Calu3 (cell line): ENCODE data around the gene APRT. TPM values are rescaled to one million over a fixed set of nuclear protein-coding genes. Genes with fewer than 3 reads are reported as not detected.

Source experiments
- BruUV-seq: library from RNA; stranded (reverse); fragments of 400-500 nt; replicated peaks from 2 replicates; lab custom pipeline; 2021; lab: Mats Ljungman, UMichigan
- CTCF ChIA-PET: fragments of 300-600 bp; sonication (Branson Sonifier 250); formaldehyde crosslinking; loops from one replicate; lab custom pipeline; 2022; ENCODE audit warnings: antibody characterized with exemption; lab: Charles Lee
- DNase-seq: peaks from one replicate; pipeline ENCODE4 v3.0.0; 2022
- H3K27ac Mint-ChIP-seq: one replicate; pipeline ENCODE4 v1.8.0; 2022; ENCODE audit warnings: mixed read lengths; ENCODE audit not compliant: unreplicated experiment
- H3K27me3 Mint-ChIP-seq: one replicate; pipeline ENCODE4 v1.8.0; 2022; ENCODE audit warnings: mixed read lengths; ENCODE audit not compliant: unreplicated experiment
- H3K36me3 Mint-ChIP-seq: one replicate; pipeline ENCODE4 v1.8.0; 2022; ENCODE audit warnings: mild to moderate bottlenecking, moderate library complexity, mixed read lengths; ENCODE audit not compliant: insufficient read depth, unreplicated experiment
- H3K4me1 Mint-ChIP-seq: one replicate; pipeline ENCODE4 v1.8.0; 2022; ENCODE audit warnings: mild to moderate bottlenecking, low read depth, mixed read lengths; ENCODE audit not compliant: unreplicated experiment
- H3K4me3 Mint-ChIP-seq: one replicate; pipeline ENCODE4 v1.8.0; 2022; ENCODE audit warnings: mild to moderate bottlenecking, low read depth, moderate library complexity, mixed read lengths; ENCODE audit not compliant: unreplicated experiment
- H3K9me3 Mint-ChIP-seq: one replicate; pipeline ENCODE4 v1.8.0; 2022; ENCODE audit warnings: low read depth, mixed read lengths; ENCODE audit not compliant: unreplicated experiment
- intact Hi-C: fragments of 100-400 bp; cut with micrococcal nuclease; formaldehyde crosslinking; loops from one replicate; pipeline ENCODE4 v1.10.0; 2022; ENCODE audit not compliant: unreplicated experiment
- total RNA-seq: library from RNA; stranded (reverse); gene quantifications from 2 replicates; pipeline ENCODE4 v1.2.3, GENCODE V29; 2022
- TF ChIP-seq, protein P1 (sequence below): fragments of 200-600 bp; IDR thresholded peaks from one replicate; pipeline ENCODE4 v1.8.0; 2022; ENCODE audit warnings: antibody characterized with exemption; ENCODE audit not compliant: unreplicated experiment

Gene APRT
- total RNA-seq, 1 experiment from 2014 or later = 203 TPM

DNA sequence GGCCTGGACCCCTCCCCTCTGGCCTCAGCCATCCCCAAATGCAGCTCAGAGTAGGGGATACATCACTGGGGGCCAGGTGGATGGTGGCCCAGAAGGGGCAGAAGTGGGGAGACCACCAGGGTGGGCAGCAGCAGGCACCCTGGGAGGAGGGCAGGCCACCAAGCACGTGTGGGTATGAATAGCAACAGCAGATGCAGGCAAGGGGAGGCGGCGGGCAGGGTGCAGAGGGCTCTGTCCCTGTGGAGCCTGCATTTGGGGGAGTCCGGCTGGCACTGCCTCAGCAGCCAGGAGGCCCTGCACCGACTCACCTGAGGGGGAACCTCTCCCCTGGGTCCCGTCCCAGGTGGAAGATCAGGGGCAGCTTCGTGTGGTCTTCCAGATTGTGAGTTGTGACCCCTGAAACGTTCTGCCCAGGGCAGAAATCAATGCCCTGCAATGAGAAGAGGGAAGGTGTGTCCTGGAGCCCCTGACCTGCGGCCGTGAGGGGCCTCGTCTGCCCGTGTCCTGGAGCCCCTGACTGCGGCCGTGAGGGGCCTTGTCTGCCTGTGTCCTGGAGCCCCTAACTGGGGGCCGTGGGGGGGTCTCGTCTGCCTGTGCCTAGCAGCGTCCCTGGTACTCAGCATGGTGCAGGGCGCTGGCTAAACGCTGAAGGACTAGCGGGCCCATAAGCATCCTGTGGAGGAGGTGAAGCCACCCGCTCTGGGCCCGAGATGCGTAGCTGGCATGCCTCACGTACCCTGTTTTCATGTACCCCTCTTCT, 10.7 kb upstream of the APRT start:
- H3K4me3 Mint-ChIP-seq = no peak overlapping the region
- H3K9me3 Mint-ChIP-seq = no peaks in the 10 kb centered on the region
- DNase-seq = no peak
- CTCF ChIA-PET = no interaction called here
- intact Hi-C loops = no loop called here
- no peak overlapping the region for H3K27ac Mint-ChIP-seq
- no peaks in the 10 kb centered on the region for H3K4me1 Mint-ChIP-seq
- no TSS peak for BruUV-seq
- peaks cover 6% of the 10 kb centered on the region for H3K36me3 Mint-ChIP-seq
- no peaks in the 10 kb centered on the region for H3K27me3 Mint-ChIP-seq
- TF ChIP-seq, protein P1, sequence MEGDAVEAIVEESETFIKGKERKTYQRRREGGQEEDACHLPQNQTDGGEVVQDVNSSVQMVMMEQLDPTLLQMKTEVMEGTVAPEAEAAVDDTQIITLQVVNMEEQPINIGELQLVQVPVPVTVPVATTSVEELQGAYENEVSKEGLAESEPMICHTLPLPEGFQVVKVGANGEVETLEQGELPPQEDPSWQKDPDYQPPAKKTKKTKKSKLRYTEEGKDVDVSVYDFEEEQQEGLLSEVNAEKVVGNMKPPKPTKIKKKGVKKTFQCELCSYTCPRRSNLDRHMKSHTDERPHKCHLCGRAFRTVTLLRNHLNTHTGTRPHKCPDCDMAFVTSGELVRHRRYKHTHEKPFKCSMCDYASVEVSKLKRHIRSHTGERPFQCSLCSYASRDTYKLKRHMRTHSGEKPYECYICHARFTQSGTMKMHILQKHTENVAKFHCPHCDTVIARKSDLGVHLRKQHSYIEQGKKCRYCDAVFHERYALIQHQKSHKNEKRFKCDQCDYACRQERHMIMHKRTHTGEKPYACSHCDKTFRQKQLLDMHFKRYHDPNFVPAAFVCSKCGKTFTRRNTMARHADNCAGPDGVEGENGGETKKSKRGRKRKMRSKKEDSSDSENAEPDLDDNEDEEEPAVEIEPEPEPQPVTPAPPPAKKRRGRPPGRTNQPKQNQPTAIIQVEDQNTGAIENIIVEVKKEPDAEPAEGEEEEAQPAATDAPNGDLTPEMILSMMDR = no peak

DNA sequence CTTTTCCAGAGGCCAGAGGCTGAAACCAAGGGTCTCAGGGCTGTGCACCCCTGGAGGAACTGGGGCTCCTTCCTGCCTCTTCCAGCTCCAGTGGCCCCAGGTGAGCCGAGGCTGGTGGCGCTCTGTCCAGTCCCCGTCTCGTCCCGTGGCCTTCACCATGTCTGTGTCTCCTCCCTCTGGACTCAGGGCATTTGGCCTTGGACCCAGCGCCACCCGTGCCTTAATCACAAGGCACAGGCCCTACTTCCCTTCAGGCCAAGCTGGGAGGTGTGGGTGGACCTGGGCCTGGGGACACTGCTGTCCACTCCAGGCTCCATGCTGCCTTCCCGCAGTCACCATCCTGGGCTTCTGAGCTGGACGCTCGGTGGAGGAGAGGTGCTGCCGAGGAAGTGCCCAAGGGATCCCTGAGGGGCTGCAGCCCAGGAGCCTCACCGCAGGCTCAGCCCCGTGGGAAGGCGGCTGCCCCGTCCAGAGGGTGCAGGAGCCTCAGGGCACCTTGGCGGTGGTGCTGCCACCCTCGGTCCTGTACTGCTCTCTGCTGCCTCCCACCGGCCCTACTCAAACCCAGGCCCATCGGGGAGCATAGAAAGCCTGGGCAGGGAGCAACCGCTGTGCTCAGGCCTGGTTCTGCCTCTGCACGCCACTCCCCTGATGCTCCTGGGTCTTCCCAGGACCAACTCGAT, 9.6 kb upstream of the APRT start:
- Mint-ChIP-seq H3K27me3 (no peaks in the 10 kb centered on the region), H3K9me3 (no peaks in the 10 kb centered on the region), H3K4me1 (no peaks in the 10 kb centered on the region), H3K36me3 (peaks cover 8% of the 10 kb centered on the region), H3K4me3 (no peak overlapping the region), H3K27ac (no peak overlapping the region)
- intact Hi-C loops = no loop called here
- no TSS peak for BruUV-seq
- TF ChIP-seq, protein P1 = no peak
- DNase-seq = no peak
- CTCF ChIA-PET = no interaction called here

DNA sequence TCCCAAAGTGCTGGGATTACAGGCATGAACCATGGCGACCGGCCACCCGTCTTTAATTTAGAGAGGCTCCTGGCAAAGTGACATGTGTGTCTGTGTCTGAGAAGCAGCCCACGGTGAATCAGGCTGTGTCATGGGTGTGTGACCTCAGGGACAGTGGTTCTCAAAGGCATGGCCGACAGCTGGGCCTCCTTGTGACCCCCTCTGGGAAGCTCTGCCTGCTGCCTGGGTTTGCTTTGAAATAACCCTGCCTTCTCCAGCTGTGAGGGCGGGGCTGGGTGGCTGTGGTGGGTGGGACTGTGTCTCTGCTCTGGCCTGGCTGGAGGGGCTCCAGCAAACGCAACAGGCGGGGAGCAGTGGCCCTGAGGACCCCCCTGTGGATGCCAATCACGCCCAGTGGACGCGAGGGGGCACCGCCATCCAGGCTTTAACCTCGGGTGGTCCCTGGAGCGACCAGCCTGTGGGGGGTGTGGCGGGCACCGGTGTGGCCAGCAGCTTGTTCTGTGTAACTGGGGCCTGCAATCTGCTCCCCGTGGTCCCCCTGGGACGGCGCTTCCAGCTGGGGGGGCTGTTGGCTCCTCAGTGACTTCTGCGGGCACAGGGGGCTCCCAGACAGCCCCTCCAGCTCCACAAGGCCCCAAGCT, 8.8 kb upstream of the APRT start:
- H3K27ac Mint-ChIP-seq = no peak overlapping the region
- no peak overlapping the region for H3K4me3 Mint-ChIP-seq
- intact Hi-C loops = no loop called here
- BruUV-seq = no TSS peak
- no peaks in the 10 kb centered on the region for H3K27me3 Mint-ChIP-seq
- peaks cover 8% of the 10 kb centered on the region for H3K36me3 Mint-ChIP-seq
- H3K4me1 Mint-ChIP-seq = no peaks in the 10 kb centered on the region
- TF ChIP-seq, protein P1 = no peak
- CTCF ChIA-PET = no interaction called here
- H3K9me3 Mint-ChIP-seq = no peaks in the 10 kb centered on the region
- DNase-seq = no peak

DNA sequence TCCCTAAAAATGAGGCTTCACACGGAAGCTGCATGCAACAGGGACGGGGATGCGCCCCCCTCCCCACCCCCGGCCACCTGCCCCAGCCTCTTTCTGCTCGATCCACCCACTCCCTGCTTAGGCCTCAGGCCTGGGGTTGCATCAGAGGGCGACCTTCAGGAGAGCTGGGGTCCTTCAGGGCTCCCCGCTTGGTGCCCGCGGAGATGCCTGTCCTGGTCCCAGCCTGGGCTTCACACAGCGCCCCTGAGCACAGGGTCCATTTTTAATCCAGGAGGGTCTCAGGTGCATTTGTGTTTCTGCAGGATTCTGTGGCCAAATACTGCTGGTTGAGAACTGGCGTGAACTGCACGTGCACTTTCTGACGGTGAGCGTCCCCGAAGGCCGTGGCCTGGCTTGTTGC, 7.4 kb upstream of the APRT start:
- no TSS peak for BruUV-seq
- H3K9me3 Mint-ChIP-seq = no peaks in the 10 kb centered on the region
- TF ChIP-seq, protein P1 = no peak
- no peaks in the 10 kb centered on the region for H3K27me3 Mint-ChIP-seq
- no peak overlapping the region for H3K4me3 Mint-ChIP-seq
- H3K27ac Mint-ChIP-seq = no peak overlapping the region
- DNase-seq = no peak
- H3K36me3 Mint-ChIP-seq = peaks cover 8% of the 10 kb centered on the region
- intact Hi-C loops = loop anchor here (5.0 kb wide), 1 partner anchor 398 kb away; the partner anchor contains the start of gene ZNF778
- no peaks in the 10 kb centered on the region for H3K4me1 Mint-ChIP-seq
- CTCF ChIA-PET = interaction anchor here (1.6 kb wide), 1 partner anchor 39 kb away, joined by 4 read pairs; no protein-coding TSS in a partner anchor
